WTC11 (cell line): ENCODE measurements around the gene RAB32. TPM values are rescaled to one million over a fixed set of nuclear protein-coding genes. Genes with fewer than 3 reads are reported as not detected.

Experiments
- ATAC-seq: fragments of 200-7000 bp; cut with Tn5 transposase; 2 replicates; pipeline ENCODE4 v1.10.0; 2021; ENCODE audit warnings: mild to moderate bottlenecking, moderate library complexity
- CTCF ChIA-PET: fragments of 300-600 bp; sonication (Branson Sonifier 250); formaldehyde crosslinking; loops from one replicate; lab custom pipeline; 2021; ENCODE audit warnings: antibody characterized with exemption; lab: Charles Lee
- POLR2A ChIA-PET: fragments of 350-600 bp; sonication (Branson Sonifier 250); formaldehyde crosslinking; loops from one replicate; lab custom pipeline; 2021; ENCODE audit warnings: antibody characterized with exemption; lab: Charles Lee
- DNase-seq: peaks from one replicate; pipeline ENCODE4 v3.0.0; 2021; ENCODE audit warnings: low spot score
- H3K27ac Mint-ChIP-seq: 2 replicates; pipeline ENCODE4 v1.8.0; 2021; ENCODE audit warnings: mixed read lengths
- H3K27me3 Mint-ChIP-seq: 2 replicates; pipeline ENCODE4 v1.8.0; 2021; ENCODE audit warnings: low read depth, mild to moderate bottlenecking, moderate library complexity, mixed read lengths
- H3K36me3 Mint-ChIP-seq: 2 replicates; pipeline ENCODE4 v1.8.0; 2021; ENCODE audit warnings: mixed read lengths
- H3K4me1 Mint-ChIP-seq: 2 replicates; pipeline ENCODE4 v1.8.0; 2022; ENCODE audit warnings: mixed read lengths
- H3K4me3 Mint-ChIP-seq: 2 replicates; pipeline ENCODE4 v1.8.0; 2021; ENCODE audit warnings: mild to moderate bottlenecking, moderate library complexity, mixed read lengths
- H3K9me3 Mint-ChIP-seq: 2 replicates; pipeline ENCODE4 v1.8.0; 2021; ENCODE audit warnings: mixed read lengths
- ATF6 ChIP-seq: sonication (generic); formaldehyde crosslinking; IDR thresholded peaks from 2 replicates; pipeline ENCODE4 v1.8.1; 2023; ENCODE audit warnings: mild to moderate bottlenecking, missing genetic modification reagents
- E2F5 ChIP-seq: sonication (generic); formaldehyde crosslinking; IDR thresholded peaks from 2 replicates; pipeline ENCODE4 v1.8.1; 2022; ENCODE audit warnings: mild to moderate bottlenecking, moderate library complexity, missing genetic modification reagents
- ELF4 ChIP-seq: sonication (generic); formaldehyde crosslinking; IDR thresholded peaks from 2 replicates; pipeline ENCODE4 v1.8.1; 2022; ENCODE audit warnings: low read depth, mild to moderate bottlenecking, moderate library complexity, missing genetic modification reagents
- FOXJ3 ChIP-seq: sonication (generic); formaldehyde crosslinking; IDR thresholded peaks from 2 replicates; pipeline ENCODE4 v1.9.0; 2021; ENCODE audit warnings: missing genetic modification reagents, mild to moderate bottlenecking, borderline replicate concordance
- HMGA2 ChIP-seq: fragments of 250-450 bp; sonication (Bioruptor Pico); IDR thresholded peaks from 2 replicates; pipeline ENCODE4 v1.4.0; 2021; ENCODE audit warnings: mild to moderate bottlenecking, moderate library complexity
- HMGXB4 ChIP-seq: sonication (generic); formaldehyde crosslinking; IDR thresholded peaks from 2 replicates; pipeline ENCODE4 v1.8.1; 2023; ENCODE audit warnings: mild to moderate bottlenecking, moderate library complexity, missing genetic modification reagents
- JUN ChIP-seq: sonication (generic); formaldehyde crosslinking; IDR thresholded peaks from 2 replicates; pipeline ENCODE4 v1.8.0; 2023; ENCODE audit warnings: mild to moderate bottlenecking, missing genetic modification reagents
- NFYB ChIP-seq: sonication (generic); formaldehyde crosslinking; conservative IDR thresholded peaks from 2 replicates; pipeline ENCODE4 v1.8.0; 2022; ENCODE audit warnings: low read depth, missing genetic modification reagents
- NR2C2 ChIP-seq: sonication (generic); formaldehyde crosslinking; IDR thresholded peaks from 2 replicates; pipeline ENCODE4 v1.8.0; 2022; ENCODE audit warnings: mild to moderate bottlenecking, missing genetic modification reagents
- NR3C1 ChIP-seq: sonication (generic); formaldehyde crosslinking; conservative IDR thresholded peaks from 2 replicates; pipeline ENCODE4 v1.8.1; 2023; ENCODE audit warnings: low read depth, mild to moderate bottlenecking, missing genetic modification reagents
- ZSCAN18 ChIP-seq: fragments of 250-450 bp; sonication (Bioruptor Pico); IDR thresholded peaks from 2 replicates; pipeline ENCODE4 v2.1.2; 2022; ENCODE audit warnings: mild to moderate bottlenecking, moderate library complexity
- total RNA-seq: library from RNA; stranded (reverse); gene quantifications from 3 replicates; pipeline ENCODE4 v1.2.3, GENCODE V29; 2021
- TF ChIP-seq, protein P1 (sequence below): sonication (generic); formaldehyde crosslinking; IDR thresholded peaks from 2 replicates; pipeline ENCODE4 v1.8.1; 2023; ENCODE audit warnings: mild to moderate bottlenecking, missing genetic modification reagents, borderline replicate concordance

Gene RAB32
- total RNA-seq, 1 experiment from 2014 or later, result 3.9 TPM

- Mint-ChIP-seq H3K4me1 (peaks cover 15% of the 10 kb centered on the region), H3K27ac (no peak overlapping the region), H3K4me3 (no peak overlapping the region), H3K9me3 (no peaks in the 10 kb centered on the region), H3K36me3 (peaks cover 4% of the 10 kb centered on the region; the same call in 1 of the 2 replicates), H3K27me3 (peaks cover 11% of the 10 kb centered on the region)
- DNase-seq, result no peak
- TF ChIP-seq HMGXB4 (no peak), ATF6 (CRISPR knock-in tag) (no peak), FOXJ3 (CRISPR knock-in tag) (no peak), JUN (CRISPR knock-in tag) (no peak)
- CTCF ChIA-PET, result interaction anchor here (0.7 kb wide), 1 partner anchor 42 kb away, joined by 3 read pairs; no protein-coding TSS in a partner anchor
- no peak for ATAC-seq
- POLR2A ChIA-PET, result no interaction called here
These were observed 1.9 kb downstream of the RAB32 start for GRCh38 chr6:146545581-146545980.

DNA sequence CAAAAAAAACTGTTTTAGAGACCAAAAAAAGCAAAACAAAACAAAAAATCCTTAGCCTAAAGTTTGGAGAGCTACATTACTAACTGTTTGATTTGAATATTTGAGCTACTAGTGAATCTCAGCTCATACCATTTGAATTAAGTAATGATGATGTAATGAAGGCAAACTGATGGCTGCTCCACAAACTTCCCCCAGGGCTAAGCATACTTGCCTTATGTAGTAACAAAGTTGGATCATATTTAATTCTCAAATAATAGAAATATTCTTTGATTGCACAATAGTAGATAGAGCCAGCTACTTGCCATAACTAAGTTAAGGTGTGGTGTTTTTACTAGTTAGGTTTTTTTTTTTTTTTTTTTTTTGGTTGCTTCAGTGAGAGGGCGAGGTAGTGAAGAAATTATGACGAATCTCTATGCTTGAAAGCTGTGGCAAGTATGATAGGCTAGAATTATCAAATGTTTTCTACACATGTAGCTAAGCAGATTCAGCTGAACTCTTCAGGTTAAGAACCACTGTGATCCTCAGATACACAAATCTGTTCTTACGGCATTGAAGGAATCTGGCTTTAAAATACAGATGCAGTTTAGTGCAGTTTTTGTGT lies 2.9 kb downstream of the RAB32 start:
- DNase-seq, result no peak
- no peak for ATAC-seq
- Mint-ChIP-seq H3K27me3 (peaks cover 11% of the 10 kb centered on the region), H3K9me3 (no peaks in the 10 kb centered on the region)
- TF ChIP-seq E2F5 (CRISPR knock-in tag) (no peak), ELF4 (CRISPR knock-in tag) (no peak), NR2C2 (CRISPR knock-in tag) (no peak), NFYB (CRISPR knock-in tag) (no peak), ZSCAN18 (CRISPR knock-in tag) (no peak)
- TF ChIP-seq, protein P1, sequence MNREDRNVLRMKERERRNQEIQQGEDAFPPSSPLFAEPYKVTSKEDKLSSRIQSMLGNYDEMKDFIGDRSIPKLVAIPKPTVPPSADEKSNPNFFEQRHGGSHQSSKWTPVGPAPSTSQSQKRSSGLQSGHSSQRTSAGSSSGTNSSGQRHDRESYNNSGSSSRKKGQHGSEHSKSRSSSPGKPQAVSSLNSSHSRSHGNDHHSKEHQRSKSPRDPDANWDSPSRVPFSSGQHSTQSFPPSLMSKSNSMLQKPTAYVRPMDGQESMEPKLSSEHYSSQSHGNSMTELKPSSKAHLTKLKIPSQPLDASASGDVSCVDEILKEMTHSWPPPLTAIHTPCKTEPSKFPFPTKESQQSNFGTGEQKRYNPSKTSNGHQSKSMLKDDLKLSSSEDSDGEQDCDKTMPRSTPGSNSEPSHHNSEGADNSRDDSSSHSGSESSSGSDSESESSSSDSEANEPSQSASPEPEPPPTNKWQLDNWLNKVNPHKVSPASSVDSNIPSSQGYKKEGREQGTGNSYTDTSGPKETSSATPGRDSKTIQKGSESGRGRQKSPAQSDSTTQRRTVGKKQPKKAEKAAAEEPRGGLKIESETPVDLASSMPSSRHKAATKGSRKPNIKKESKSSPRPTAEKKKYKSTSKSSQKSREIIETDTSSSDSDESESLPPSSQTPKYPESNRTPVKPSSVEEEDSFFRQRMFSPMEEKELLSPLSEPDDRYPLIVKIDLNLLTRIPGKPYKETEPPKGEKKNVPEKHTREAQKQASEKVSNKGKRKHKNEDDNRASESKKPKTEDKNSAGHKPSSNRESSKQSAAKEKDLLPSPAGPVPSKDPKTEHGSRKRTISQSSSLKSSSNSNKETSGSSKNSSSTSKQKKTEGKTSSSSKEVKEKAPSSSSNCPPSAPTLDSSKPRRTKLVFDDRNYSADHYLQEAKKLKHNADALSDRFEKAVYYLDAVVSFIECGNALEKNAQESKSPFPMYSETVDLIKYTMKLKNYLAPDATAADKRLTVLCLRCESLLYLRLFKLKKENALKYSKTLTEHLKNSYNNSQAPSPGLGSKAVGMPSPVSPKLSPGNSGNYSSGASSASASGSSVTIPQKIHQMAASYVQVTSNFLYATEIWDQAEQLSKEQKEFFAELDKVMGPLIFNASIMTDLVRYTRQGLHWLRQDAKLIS (CRISPR knock-in tag), result no peak
- TF ChIP-seq, all 79 proteins: peak for 0
- Mint-ChIP-seq H3K4me3 (no peak overlapping the region), H3K27ac (no peak overlapping the region), H3K4me1 (peaks cover 15% of the 10 kb centered on the region), H3K36me3 (peaks cover 7% of the 10 kb centered on the region)
- CTCF ChIA-PET, result interaction anchor here (0.6 kb wide), 1 partner anchor 1286 kb away, joined by 4 read pairs; no protein-coding TSS in a partner anchor
- POLR2A ChIA-PET, result interaction anchor here (0.6 to 0.7 kb wide), 3 partner anchors 38 to 582 kb away, joined by 3 read pairs; partner anchors contain the start of gene SHPRH

DNA sequence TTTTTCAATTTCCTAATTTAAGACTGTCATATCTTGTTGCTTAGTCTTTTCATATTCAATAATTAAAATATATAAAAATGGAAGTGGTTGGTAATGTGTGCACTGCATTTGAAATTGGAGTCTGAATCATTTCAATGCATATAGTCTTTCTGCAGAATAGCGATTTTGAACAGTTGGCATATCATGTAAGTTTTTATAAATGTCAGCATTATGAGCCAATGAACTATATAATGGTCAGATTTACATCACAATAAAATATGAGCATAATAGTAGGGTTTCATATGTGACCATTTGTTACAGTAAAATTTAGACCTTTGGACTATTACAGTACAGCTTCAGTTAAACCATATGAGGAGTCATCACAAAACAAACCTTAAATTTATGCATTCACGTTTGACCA lies 4.3 kb downstream of the RAB32 start:
- H3K4me1 Mint-ChIP-seq, result peaks cover 15% of the 10 kb centered on the region
- POLR2A ChIA-PET, result no interaction called here
- peaks cover 11% of the 10 kb centered on the region for H3K27me3 Mint-ChIP-seq
- CTCF ChIA-PET, result no interaction called here
- H3K36me3 Mint-ChIP-seq, result peaks cover 7% of the 10 kb centered on the region
- no peak for DNase-seq
- no peak for ATAC-seq
- TF ChIP-seq HMGA2 (no peak), NR3C1 (no peak)
- H3K27ac Mint-ChIP-seq, result no peak overlapping the region
- no peak overlapping the region for H3K4me3 Mint-ChIP-seq
- no peaks in the 10 kb centered on the region for H3K9me3 Mint-ChIP-seq
